ENCODE results near the gene HORMAD2.

GRCh38 chr22:30118291-30118690, 38.0 kb downstream of the HORMAD2 start:
- TF ChIP-seq CTCF (IDR thresholded peaks at IDR 0.05) (no peak), POLR2A (IDR thresholded peaks at IDR 0.05) (no peak)
